Stimulated activated CD8-positive, alpha-beta memory T cell treated with anti-CD3 and anti-CD28 coated beads, Interleukin-7, amount 100 ng/mL, for 24 hours (primary cell): ENCODE measurements around the gene RAI1.
"Not testable (repeated sequence)": the region's sequence is repeated elsewhere in the genome, so short reads cannot be mapped to it uniquely, and the experiment has no call there.

Experiments
- DNase-seq: peaks from one replicate; pipeline ENCODE4 v3.0.0-alpha.2; 2020; ENCODE audit warnings: low read depth

Gene RAI1

GRCh38 chr17:17682293-17682736, 1.1 kb downstream of the RAI1 start:
- DNase-seq: peak; percentile 11

GRCh38 chr17:17682737-17683680, 1.8 kb downstream of the RAI1 start:
- DNase-seq: peak; percentile 37

- DNase-seq: no peak
These were observed 2.6 kb downstream of the RAI1 start for GRCh38 chr17:17683710-17684365.

GRCh38 chr17:17684906-17685774, 3.9 kb downstream of the RAI1 start:
- no peak for DNase-seq

GRCh38 chr17:17685775-17686291, 4.6 kb downstream of the RAI1 start:
- DNase-seq: no peak

- DNase-seq: no peak
These were observed 8.1 kb downstream of the RAI1 start for GRCh38 chr17:17689312-17689711.

- not testable (repeated sequence) for DNase-seq
These were observed 9.0 kb downstream of the RAI1 start for GRCh38 chr17:17690233-17690632.

- DNase-seq: no peak
These were observed 10.4 kb downstream of the RAI1 start for GRCh38 chr17:17691468-17692263.

GRCh38 chr17:17692353-17693252, 11.3 kb downstream of the RAI1 start:
- DNase-seq: no peak

- no peak for DNase-seq
These were observed 12.3 kb downstream of the RAI1 start for GRCh38 chr17:17693253-17694168.

- DNase-seq: peak; percentile 23
These were observed 13.2 kb downstream of the RAI1 start for GRCh38 chr17:17694169-17695081.

- DNase-seq: no peak
These were observed 14.8 kb downstream of the RAI1 start for GRCh38 chr17:17696085-17696484.

- DNase-seq: no peak
These were observed 15.8 kb downstream of the RAI1 start for GRCh38 chr17:17696882-17697633.

- no peak for DNase-seq
These were observed 17.1 kb downstream of the RAI1 start for GRCh38 chr17:17698371-17698770.

GRCh38 chr17:17698869-17699351, 17.7 kb downstream of the RAI1 start:
- DNase-seq: no peak

GRCh38 chr17:17699491-17699890, 18.2 kb downstream of the RAI1 start:
- DNase-seq: no peak
